Stimulated activated CD8-positive, alpha-beta memory T cell treated with anti-CD3 and anti-CD28 coated beads, Interleukin-12 subunit alpha, Interleukin-12 subunit beta, amount 100 ng/mL, for 1 hour (primary cell): ENCODE data around the gene CTNNBL1.

Source experiments
- DNase-seq: peaks from one replicate; pipeline ENCODE4 v3.0.0-alpha.2; 2020; ENCODE audit warnings: low read depth

Gene CTNNBL1

DNA sequence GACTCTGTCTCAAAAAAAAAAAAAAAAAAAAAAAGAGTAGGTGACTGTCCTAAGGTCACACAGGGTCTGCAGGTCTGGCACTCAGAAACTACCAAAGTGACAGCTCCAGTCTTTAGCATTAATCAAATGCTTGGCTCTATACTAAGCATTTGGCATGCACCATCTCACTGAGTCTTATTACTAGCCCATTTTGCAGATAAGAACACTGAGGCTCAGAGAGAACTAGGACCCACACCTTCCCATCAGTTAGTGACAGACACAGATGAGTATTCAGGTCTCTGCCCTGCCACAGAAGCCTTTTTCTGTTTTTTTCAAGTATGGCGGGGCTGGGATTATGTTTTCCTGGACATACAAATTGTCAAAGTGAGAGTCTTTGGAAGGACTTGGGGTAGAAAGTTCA is 186.0 kb downstream of the CTNNBL1 start:
- DNase-seq, result no peak

DNA sequence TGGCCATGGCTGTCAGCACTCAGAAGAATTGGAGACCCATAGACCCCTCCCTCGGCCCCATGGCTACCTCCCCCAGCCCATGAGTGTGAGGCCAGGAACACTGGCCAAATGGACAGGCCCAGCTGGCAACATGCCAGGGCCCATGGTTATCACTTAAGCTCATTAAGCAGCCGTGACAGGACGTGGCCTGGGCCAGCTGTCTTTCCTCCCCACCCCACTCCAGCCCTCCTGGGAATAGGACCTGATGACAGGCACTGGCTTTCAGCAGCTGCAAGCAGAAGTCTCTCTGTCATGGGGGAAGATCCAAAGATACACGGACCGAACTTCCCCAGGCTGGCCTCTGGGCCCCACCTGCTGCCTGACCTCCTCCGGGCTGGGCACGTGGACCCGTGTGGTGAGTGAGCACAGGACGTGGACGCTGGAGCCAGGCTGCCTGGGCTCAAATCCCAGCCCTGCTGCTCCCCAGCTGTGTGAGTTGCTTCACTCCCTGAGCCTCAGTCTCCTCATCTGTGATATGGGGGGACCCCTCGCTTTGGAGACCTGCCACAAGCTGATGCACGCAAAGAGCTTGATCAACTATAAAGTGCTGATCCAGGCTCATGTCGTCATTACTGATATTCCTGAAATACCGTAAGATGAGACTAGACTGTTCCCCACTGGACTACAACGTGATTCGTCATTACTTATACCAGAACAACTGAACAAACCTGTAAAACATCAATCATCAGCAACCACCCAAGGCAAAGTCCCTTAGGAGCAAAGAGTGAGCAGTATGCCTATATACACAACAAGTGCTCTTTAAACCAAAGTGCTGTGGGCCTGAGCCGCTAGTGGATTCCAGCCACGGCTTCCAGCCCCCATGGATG is 187.1 kb downstream of the CTNNBL1 start:
- DNase-seq, result no peak

- no peak for DNase-seq
Observed at GRCh38 chr20:37881601-37882343, 187.9 kb downstream of the CTNNBL1 start.

DNA sequence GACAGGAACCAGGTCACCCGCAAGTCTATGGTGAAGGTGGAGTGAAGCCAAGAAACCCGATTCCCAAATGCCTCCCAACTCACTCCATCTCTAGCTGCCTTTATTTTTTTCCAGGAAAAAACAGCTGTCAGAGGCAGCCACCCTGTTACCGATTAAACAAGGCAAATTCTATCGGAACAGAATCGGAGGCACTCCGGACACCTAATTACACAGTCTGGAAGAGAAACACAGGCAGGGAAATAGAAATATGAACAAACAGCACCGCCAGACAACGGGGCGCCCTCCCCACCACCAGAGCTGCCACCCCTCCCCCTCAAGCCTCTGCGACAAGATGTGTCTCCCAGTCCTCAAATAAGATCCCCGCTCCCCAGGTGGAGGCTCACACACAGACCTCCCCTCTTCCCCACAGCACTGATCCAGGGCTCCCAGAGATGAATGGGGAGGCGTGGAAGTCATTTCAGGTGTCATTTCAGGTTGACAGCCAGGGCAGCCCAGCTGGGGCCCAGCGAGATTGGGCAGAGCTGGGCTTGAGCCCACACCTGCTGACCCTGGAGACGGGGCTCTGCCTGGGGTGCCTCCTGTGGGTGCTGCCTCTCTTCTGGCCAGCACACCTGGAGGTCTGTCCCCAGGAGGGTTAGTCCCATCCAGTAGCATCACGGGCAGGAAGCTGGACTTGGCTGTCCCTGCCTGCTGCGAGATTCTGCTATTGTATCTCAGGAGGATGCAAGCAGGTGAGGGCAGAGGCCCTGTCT is 189.3 kb downstream of the CTNNBL1 start:
- no peak for DNase-seq

DNA sequence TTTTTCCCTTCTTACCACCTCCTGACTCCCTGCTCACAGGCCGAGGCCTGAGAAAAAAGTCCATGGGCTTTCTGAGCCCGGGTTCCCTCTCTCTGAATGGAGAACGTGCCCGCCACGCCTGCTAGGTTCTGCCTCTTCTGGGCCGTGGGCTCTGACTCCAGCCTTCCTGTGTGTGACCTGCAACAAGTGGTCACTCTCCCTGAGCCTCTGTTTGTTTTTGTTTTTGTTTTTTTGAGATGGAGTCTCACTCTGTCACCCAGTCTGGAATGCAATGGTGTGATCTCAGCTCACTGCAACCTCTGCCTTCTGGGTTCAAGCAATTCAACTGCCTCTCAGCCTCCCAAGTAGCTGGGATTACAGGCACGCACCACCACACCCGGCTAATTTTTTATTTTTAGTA is 191.2 kb downstream of the CTNNBL1 start:
- DNase-seq, result no peak

- DNase-seq, result no peak
Observed at GRCh38 chr20:37885593-37886503, 192.0 kb downstream of the CTNNBL1 start.

DNA sequence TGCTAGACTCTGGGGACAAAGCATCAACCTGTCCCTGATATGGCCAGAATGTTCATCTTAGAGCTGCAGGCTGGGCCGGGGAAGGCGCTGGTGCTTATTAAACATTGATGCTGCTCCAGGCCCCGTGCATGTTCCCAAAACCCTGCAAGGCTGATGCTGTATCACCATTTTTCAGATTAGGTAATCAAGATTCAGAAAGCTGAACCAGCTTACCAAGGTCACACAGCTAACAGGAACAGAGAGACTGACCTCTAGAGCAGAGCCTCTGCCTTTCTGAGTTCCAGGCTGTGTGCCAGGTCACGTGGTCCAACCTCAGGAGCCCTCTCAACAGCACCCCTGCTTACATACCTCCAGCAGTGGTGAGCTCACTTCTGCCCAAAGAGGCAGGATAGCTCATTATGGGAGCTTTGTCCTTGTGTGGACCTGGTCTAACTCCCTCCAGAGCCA is 193.0 kb downstream of the CTNNBL1 start:
- DNase-seq, result no peak

DNA sequence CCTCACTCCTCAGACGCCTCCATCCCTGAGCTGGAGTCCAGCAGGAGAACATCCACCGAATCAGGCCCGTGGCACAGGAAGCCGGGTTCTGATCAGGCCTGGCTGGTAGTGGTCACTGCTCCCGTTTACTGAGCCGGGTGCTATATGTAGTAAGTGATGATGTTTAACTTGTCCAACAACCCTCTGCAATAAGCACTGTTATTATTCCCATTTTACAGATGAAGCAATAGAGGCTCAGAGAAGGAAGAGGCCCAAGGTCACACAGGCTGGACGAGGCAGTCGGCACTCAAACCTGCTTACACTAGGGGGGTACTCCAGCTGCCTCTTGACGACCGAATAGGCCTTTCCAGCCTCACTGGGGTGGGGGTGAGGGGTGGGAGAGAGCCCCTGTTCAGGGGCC is 194.8 kb downstream of the CTNNBL1 start:
- DNase-seq, result no peak

DNA sequence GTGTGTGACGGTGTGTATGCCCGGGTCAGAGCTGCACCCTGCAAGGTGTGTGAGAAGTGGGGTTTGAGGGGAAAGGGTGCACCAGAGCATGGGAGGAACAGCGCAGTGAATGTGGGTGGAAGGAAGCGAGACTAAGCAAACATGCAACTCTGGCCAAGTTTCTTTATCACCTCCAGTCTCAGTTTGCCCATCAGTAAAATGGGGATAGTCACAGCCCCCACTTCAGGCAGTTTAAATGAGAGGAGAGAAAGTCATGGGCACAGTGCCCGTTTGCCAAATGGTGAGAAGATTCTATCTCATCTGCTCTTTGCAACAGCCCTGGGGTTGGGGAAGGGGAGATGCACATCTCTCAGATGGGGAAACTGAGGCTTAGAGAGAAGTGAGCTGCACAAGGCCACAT is 196.3 kb downstream of the CTNNBL1 start:
- no peak for DNase-seq

DNA sequence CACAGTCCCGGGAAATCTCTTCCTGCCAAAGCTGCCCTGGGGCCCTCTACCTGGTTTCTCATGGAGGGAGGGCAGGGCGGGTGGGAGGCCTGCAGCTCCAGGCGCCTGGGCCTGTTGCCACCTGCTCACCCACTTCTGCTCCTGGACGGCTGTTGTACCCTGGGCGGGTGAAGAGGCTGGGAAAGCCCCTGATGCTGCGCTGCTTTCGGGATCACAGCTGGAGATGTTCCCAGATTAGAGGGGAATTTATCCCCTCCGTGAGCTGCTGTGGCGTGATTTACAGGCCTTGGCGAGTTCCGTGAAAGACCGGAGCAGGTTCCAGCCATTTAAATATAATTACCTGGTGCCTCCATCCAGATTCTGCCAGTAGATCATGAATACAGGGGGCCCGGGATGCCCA is 196.8 kb downstream of the CTNNBL1 start:
- DNase-seq, result no peak

GRCh38 chr20:37892001-37892400 is 198.2 kb downstream of the CTNNBL1 start:
- no peak for DNase-seq

GRCh38 chr20:37893566-37894241 is 199.9 kb downstream of the CTNNBL1 start:
- DNase-seq, result no peak

- DNase-seq, result no peak
Observed at GRCh38 chr20:37894454-37894853, 200.6 kb downstream of the CTNNBL1 start.

- no peak for DNase-seq
Observed at GRCh38 chr20:37895166-37895565, 201.3 kb downstream of the CTNNBL1 start.

DNA sequence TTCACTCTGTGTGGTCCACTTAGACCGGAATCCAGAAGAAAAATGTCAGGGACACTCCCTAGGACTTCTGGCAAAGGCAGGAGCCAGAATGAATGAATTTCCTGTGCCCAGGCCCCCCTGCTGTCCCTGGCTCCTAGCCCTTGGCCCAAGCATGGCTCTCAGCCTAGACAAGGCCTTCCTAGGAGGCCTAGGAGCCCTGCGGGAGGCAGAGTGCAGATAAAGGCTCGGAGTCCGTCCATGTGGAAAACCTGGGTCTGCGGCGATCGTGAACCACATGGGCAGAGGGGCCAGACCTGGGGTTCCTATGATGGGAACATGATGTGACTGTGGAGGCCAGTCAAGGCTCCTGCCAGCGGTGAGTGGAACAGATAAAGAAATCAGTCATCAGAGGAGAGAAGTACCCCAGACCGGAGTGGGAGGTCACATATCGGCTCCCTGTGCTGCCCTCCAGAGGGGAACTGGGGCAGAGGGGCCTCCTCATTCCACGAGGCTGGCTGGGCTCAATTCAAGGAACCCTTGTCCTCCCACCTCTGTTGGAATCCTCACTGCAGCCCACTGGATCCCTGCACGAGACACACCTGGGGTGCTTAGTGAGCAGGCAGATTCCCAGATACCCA is 203.2 kb downstream of the CTNNBL1 start:
- DNase-seq, result no peak

DNA sequence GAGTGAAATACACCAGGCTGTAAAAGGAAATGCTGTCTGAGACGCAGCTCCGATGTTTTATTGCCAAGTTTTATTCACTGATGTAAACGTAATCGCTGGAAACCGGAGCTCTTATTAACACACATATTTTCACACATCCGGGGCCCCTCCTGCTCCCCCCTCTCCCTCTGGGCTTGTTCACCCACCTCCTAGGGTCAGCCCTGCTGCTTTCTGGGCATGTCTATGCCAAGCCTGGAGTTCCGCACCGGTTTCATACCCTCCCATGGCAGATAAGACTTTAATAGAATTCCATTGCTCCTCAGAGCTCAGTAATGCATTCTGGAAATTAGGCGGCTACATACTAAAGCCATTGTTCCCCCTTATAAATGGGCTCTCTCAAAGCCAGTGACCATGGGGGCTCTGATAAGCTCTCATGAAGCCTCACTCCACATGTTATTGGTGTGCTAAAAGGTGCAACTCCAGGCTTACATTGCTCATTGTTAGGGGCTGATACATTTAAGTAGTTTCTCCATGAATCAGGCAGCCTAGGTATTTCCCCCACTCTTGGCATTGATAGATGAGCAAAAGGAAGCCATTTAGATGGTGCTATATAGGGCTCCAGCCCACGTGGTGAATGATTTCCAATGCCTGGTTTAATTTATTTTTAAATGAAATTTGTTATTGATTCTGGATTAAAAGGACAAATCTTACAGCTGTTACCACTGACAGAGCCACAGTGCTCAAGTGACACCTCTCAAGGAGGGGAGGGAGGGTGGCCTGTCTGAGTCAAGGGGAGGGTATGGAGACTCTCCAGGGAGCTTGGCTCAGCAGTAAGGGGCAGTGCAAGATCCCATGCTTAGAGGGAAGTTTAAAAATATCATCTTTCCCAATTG is 204.6 kb downstream of the CTNNBL1 start:
- DNase-seq, result no peak

- DNase-seq, result no peak
Observed at GRCh38 chr20:37899105-37900045, 205.5 kb downstream of the CTNNBL1 start.

DNA sequence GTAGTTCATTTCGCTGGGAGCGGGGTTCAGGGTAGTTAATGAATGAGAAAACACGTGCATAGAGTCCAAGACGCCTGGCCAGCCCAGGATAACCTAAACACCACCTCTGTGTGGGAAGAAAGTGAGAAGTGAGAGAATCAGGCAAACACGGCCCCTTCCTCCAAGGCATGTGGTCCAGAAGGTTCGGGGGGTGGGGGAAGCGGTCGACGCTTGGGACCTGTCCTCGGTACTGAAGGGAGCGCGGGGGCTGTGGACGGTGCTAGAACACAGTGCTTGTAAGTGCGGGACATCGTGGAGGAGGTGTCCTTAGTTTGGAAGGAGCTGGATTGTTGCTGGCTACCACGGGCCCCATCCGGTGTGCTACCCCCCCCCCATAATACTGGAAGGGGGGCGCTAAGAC is 207.4 kb downstream of the CTNNBL1 start:
- no peak for DNase-seq
